ENCODE results near the gene TTC7B. TPM values are rescaled to one million over a fixed set of nuclear protein-coding genes. Genes with fewer than 3 reads are reported as not detected.

Gene TTC7B
- total and polyA plus RNA-seq, 2 experiments from 2014 or later: 7.9 to 28.6 TPM

GRCh38 chr14:90808759-90809529, 7.3 kb downstream of the TTC7B start (continued):
- no peak for TF ChIP-seq ZNF462 (CRISPR knock-in tag; IDR thresholded peaks at IDR 0.05)
- TF ChIP-seq STAT1 (IDR thresholded peaks at IDR 0.05; ENCODE audit: unreplicated experiment): no peak
- no peak for TF ChIP-seq POLR2AphosphoS5 (IDR thresholded peaks at IDR 0.05; ENCODE audit: low read depth)
- TF ChIP-seq EZH2phosphoT487 (IDR thresholded peaks at IDR 0.05; ENCODE audit: unreplicated experiment): no peak
- TF ChIP-seq CTCF (conservative IDR thresholded peaks at IDR 0.05; ENCODE audit: low read depth in 2 of 2): no peak
- TF ChIP-seq ZNF114 (CRISPR knock-in tag; IDR thresholded peaks at IDR 0.05): no peak

- Mint-ChIP-seq H3K27me3 (ENCODE audit: insufficient read depth, low read depth, poor library complexity) (peaks cover 8% of the 10 kb centered on the region), H3K9me3 (no peaks in the 10 kb centered on the region), H3K4me1 (peaks cover 16% of the 10 kb centered on the region), H3K27ac (no peak overlapping the region), H3K4me3 (no peak overlapping the region), H3K36me3 (ENCODE audit: low read depth) (no peaks in the 10 kb centered on the region)
- no peak overlapping the region for H3K4me3 ChIP-seq
- no peaks in the 10 kb centered on the region for H3K27me3 ChIP-seq (ENCODE audit: insufficient read depth)
- H3K4me1 ChIP-seq (ENCODE audit: insufficient read depth): no peaks in the 10 kb centered on the region
- no peaks in the 10 kb centered on the region for H3F3A ChIP-seq (replicated peaks; ENCODE audit: low read depth)
- H3K4me2 ChIP-seq: no peak overlapping the region
- no peaks in the 10 kb centered on the region for H3K36me3 ChIP-seq (ENCODE audit: insufficient read depth)
- H3K79me2 ChIP-seq (replicated peaks; ENCODE audit: insufficient read depth): no peaks in the 10 kb centered on the region
- no peaks in the 10 kb centered on the region for H3K9me2 ChIP-seq (ENCODE audit: insufficient read depth)
- no peak overlapping the region for H2AFZ ChIP-seq
- no peak for ATAC-seq
- H4K20me1 ChIP-seq (replicated peaks; ENCODE audit: insufficient read depth): no peaks in the 10 kb centered on the region
- DNase-seq (ENCODE audit: low spot score): no peak
- no peak overlapping the region for H3K27ac ChIP-seq (ENCODE audit: low read depth)
- no peak for TF ChIP-seq POLR2AphosphoS5 (IDR thresholded peaks at IDR 0.05; ENCODE audit: low read depth)
- no peak for TF ChIP-seq ETS1 (IDR thresholded peaks at IDR 0.05)
- TF ChIP-seq EZH2phosphoT487 (IDR thresholded peaks at IDR 0.05; ENCODE audit: unreplicated experiment): no peak
- TF ChIP-seq STAT1 (IDR thresholded peaks at IDR 0.05; ENCODE audit: unreplicated experiment): no peak
- TF ChIP-seq REST (IDR thresholded peaks at IDR 0.05; ENCODE audit: unreplicated experiment): no peak
- no peak for TF ChIP-seq CTCF (conservative IDR thresholded peaks at IDR 0.05; ENCODE audit: low read depth in 2 of 2)
These were observed 9.2 kb downstream of the TTC7B start for GRCh38 chr14:90807060-90807459.

Measured in GM23338 (cell line).